GM23338 (cell line): ENCODE data around the gene DHX30. TPM values are rescaled to one million over a fixed set of nuclear protein-coding genes. Genes with fewer than 3 reads are reported as not detected.

Source experiments
- ATAC-seq: fragments of 200-7000 bp; cut with Tn5 transposase; 3 replicates; pipeline ENCODE4 v1.9.1; 2020
- DNase-seq: peaks from one replicate; pipeline ENCODE4 v3.0.0-alpha.2; 2015; ENCODE audit warnings: low spot score
- H2AFZ ChIP-seq: fragments of 200-600 bp; sonication (generic); 2 replicates; pipeline ENCODE4 v1.8.0; 2016; ENCODE audit warnings: antibody characterized with exemption, mild to moderate bottlenecking, moderate library complexity
- H3F3A ChIP-seq: fragments of 200-600 bp; sonication (generic); replicated peaks from 2 replicates; pipeline ENCODE4 v1.8.0; 2017; ENCODE audit warnings: antibody characterized with exemption, mixed run types, low read depth
- H3K27ac ChIP-seq: fragments of 200-600 bp; sonication (generic); 2 replicates; pipeline ENCODE4 v1.6.1; 2016; ENCODE audit warnings: low read depth
- H3K27me3 ChIP-seq: fragments of 200-600 bp; sonication (generic); 2 replicates; pipeline ENCODE4 v1.8.0; 2016; ENCODE audit warnings: mild to moderate bottlenecking, mixed run types, moderate library complexity; ENCODE audit not compliant: insufficient read depth
- H3K36me3 ChIP-seq: fragments of 200-600 bp; sonication (generic); 2 replicates; pipeline ENCODE4 v1.8.0; 2016; ENCODE audit warnings: mild to moderate bottlenecking; ENCODE audit not compliant: insufficient read depth
- H3K4me1 ChIP-seq: fragments of 200-600 bp; sonication (generic); 2 replicates; pipeline ENCODE4 v1.8.0; 2016; ENCODE audit warnings: mild to moderate bottlenecking, moderate library complexity; ENCODE audit not compliant: insufficient read depth
- H3K4me2 ChIP-seq: fragments of 200-600 bp; sonication (generic); 2 replicates; pipeline ENCODE4 v1.7.1; 2017; ENCODE audit warnings: mixed run types
- H3K4me3 ChIP-seq: fragments of 200-600 bp; sonication (generic); 2 replicates; pipeline ENCODE4 v1.6.1; 2016; ENCODE audit warnings: mixed run types
- H3K79me2 ChIP-seq: fragments of 200-600 bp; sonication (generic); replicated peaks from 2 replicates; pipeline ENCODE4 v1.8.0; 2017; ENCODE audit warnings: mild to moderate bottlenecking; ENCODE audit not compliant: insufficient read depth
- H3K9me2 ChIP-seq: fragments of 200-600 bp; sonication (generic); 2 replicates; pipeline ENCODE4 v1.8.0; 2017; ENCODE audit not compliant: insufficient read depth
- H4K20me1 ChIP-seq: fragments of 200-600 bp; sonication (generic); replicated peaks from 2 replicates; pipeline ENCODE4 v1.8.0; 2017; ENCODE audit warnings: mild to moderate bottlenecking; ENCODE audit not compliant: insufficient read depth
- H3K27ac Mint-ChIP-seq: 2 replicates; pipeline ENCODE4 v1.8.0; 2020; ENCODE audit warnings: inconsistent platforms, mild to moderate bottlenecking, moderate library complexity, mixed read lengths
- H3K27me3 Mint-ChIP-seq: 3 replicates; pipeline ENCODE4 v1.8.0; 2022; ENCODE audit warnings: low read depth, mild to moderate bottlenecking, moderate library complexity, mixed read lengths, inconsistent platforms; ENCODE audit not compliant: insufficient read depth, poor library complexity
- H3K36me3 Mint-ChIP-seq: 3 replicates; pipeline ENCODE4 v1.8.0; 2021; ENCODE audit warnings: low read depth, mild to moderate bottlenecking, inconsistent platforms, moderate library complexity, mixed read lengths
- H3K4me1 Mint-ChIP-seq: 3 replicates; pipeline ENCODE4 v1.8.0; 2020; ENCODE audit warnings: mild to moderate bottlenecking, inconsistent platforms, mixed read lengths
- H3K4me3 Mint-ChIP-seq: 3 replicates; pipeline ENCODE4 v1.8.0; 2021; ENCODE audit warnings: moderate library complexity, mild to moderate bottlenecking, inconsistent platforms, mixed read lengths
- H3K9me3 Mint-ChIP-seq: 3 replicates; pipeline ENCODE4 v1.8.0; 2020; ENCODE audit warnings: moderate library complexity, mild to moderate bottlenecking, inconsistent platforms, mixed read lengths
- CREB1 ChIP-seq: fragments of 250-450 bp; sonication (Bioruptor Pico); IDR thresholded peaks from 2 replicates; pipeline ENCODE4 v1.5.0; 2020; ENCODE audit warnings: low read depth, mild to moderate bottlenecking, moderate library complexity
- CTCF ChIP-seq, 2 experiments: fragments of 200-600 bp in 1 of 2; sonication (generic) in 1 of 2; conservative IDR thresholded peaks; 2 replicates each; pipeline versions ENCODE4 v1.5.1 to v1.6.1; 2016 to 2017; ENCODE audit warnings: antibody characterized with exemption in 2 of 2, low read depth in 2 of 2, mild to moderate bottlenecking in 2 of 2, moderate library complexity in 1 of 2
- ETS1 ChIP-seq: IDR thresholded peaks from 2 replicates; pipeline ENCODE4 v1.6.1; 2016; ENCODE audit warnings: antibody characterized with exemption
- EZH2phosphoT487 ChIP-seq: fragments of 200-600 bp; sonication (generic); IDR thresholded peaks from one replicate; pipeline ENCODE4 v1.8.1; 2018; ENCODE audit warnings: antibody characterized with exemption; ENCODE audit not compliant: unreplicated experiment
- POLR2AphosphoS5 ChIP-seq: IDR thresholded peaks from 2 replicates; pipeline ENCODE4 v1.6.1; 2016; ENCODE audit warnings: antibody characterized with exemption, low read depth
- REST ChIP-seq: IDR thresholded peaks from one replicate; pipeline ENCODE4 v1.6.1; 2018; ENCODE audit warnings: antibody characterized with exemption; ENCODE audit not compliant: unreplicated experiment
- STAT1 ChIP-seq: IDR thresholded peaks from one replicate; pipeline ENCODE4 v1.6.1; 2016; ENCODE audit warnings: antibody characterized with exemption; ENCODE audit not compliant: unreplicated experiment
- ZNF114 ChIP-seq: fragments of 250-450 bp; sonication (Bioruptor Pico); IDR thresholded peaks from 2 replicates; pipeline ENCODE4 v1.5.0; 2020; ENCODE audit warnings: mild to moderate bottlenecking, moderate library complexity
- ZNF331 ChIP-seq: fragments of 250-450 bp; sonication (Bioruptor Pico); IDR thresholded peaks from 2 replicates; pipeline ENCODE4 v1.5.0; 2020; ENCODE audit warnings: low read depth, mild to moderate bottlenecking, moderate library complexity
- ZNF462 ChIP-seq: fragments of 250-450 bp; sonication (Bioruptor Pico); IDR thresholded peaks from 2 replicates; pipeline ENCODE4 v1.5.0; 2020; ENCODE audit warnings: mild to moderate bottlenecking, moderate library complexity
- polyA plus RNA-seq: library from polyadenylated mRNA; unstranded; fragments of >200 nt; fragmentation: Nextera tagmentation; extraction: Ambion mirVana; gene quantifications from 2 replicates; pipeline ENCODE4 v1.2.1, GENCODE V29; 2016
- total RNA-seq: library from RNA; depleted of rRNA; stranded (reverse); fragments of >200 nt; shearing (Covaris generic); gene quantifications from 2 replicates; pipeline ENCODE4 v1.2.3, GENCODE V29; 2014

The DHX30 gene
- total and polyA plus RNA-seq, 2 experiments from 2014 or later, result 47.5 to 125 TPM

GRCh38 chr3:47897954-47898353, 95.0 kb downstream of the DHX30 start (continued):
- TF ChIP-seq ZNF331 (CRISPR knock-in tag) (no peak), CREB1 (no peak), POLR2AphosphoS5 (no peak)

- no peaks in the 10 kb centered on the region for H3K4me1 ChIP-seq
- no peak overlapping the region for H3K4me2 ChIP-seq
- TF ChIP-seq CTCF (conservative IDR thresholded peaks at IDR 0.05; ENCODE audit: low read depth in 2 of 2), result no peak
- no peak for TF ChIP-seq ZNF331 (CRISPR knock-in tag)
- TF ChIP-seq CREB1, result no peak
- TF ChIP-seq ZNF462, result no peak
- TF ChIP-seq EZH2phosphoT487, result no peak
- no peak for TF ChIP-seq STAT1
- TF ChIP-seq ETS1, result no peak
- no peak for TF ChIP-seq REST
- TF ChIP-seq POLR2AphosphoS5, result no peak
- no peak for TF ChIP-seq ZNF114
- Mint-ChIP-seq H3K4me1 (no peaks in the 10 kb centered on the region), H3K36me3 (peaks cover 18% of the 10 kb centered on the region), H3K27me3 (no peaks in the 10 kb centered on the region), H3K9me3 (no peaks in the 10 kb centered on the region), H3K27ac (no peak overlapping the region), H3K4me3 (no peak overlapping the region)
- 0 out of 2 replicates have a peak, but pooled peaks cover 2% of the 10 kb centered on the region for H3K36me3 ChIP-seq
- H3K4me3 ChIP-seq, result no peak overlapping the region
- H3K27ac ChIP-seq, result no peak overlapping the region
- H4K20me1 ChIP-seq, result no peaks in the 10 kb centered on the region; the same call in none of the 2 replicates
- H3K27me3 ChIP-seq, result no peaks in the 10 kb centered on the region
- ATAC-seq (no peak), DNase-seq (no peak)
- H3K79me2 ChIP-seq, result no peaks in the 10 kb centered on the region
- no peaks in the 10 kb centered on the region for H3K9me2 ChIP-seq
- 0 out of 2 replicates have a peak, but pooled peaks cover 4% of the 10 kb centered on the region for H3F3A ChIP-seq
- H2AFZ ChIP-seq, result no peak overlapping the region
Measured at GRCh38 chr3:47899495-47900108, 96.7 kb downstream of the DHX30 start.
